Muscle layer of colon (tissue), 2 donors: Measurements from ENCODE around the gene NMRK1.

ENCODE experiments used
- H3K27ac ChIP-seq: one replicate; pipeline ENCODE4 v1.7.0; 2013; ENCODE audit warnings: low read depth, mild to moderate bottlenecking, low read length, moderate library complexity
- H3K27me3 ChIP-seq, 2 donors: one replicate each; pipeline ENCODE4 v1.7.0; 2013; ENCODE audit warnings: low read length in 2 of 2, mild to moderate bottlenecking in 2 of 2; ENCODE audit not compliant: insufficient read depth in 2 of 2, control insufficient read depth in 1 of 2
- H3K36me3 ChIP-seq: one replicate; pipeline ENCODE4 v1.7.0; 2013; ENCODE audit warnings: mild to moderate bottlenecking, low read length; ENCODE audit not compliant: insufficient read depth
- H3K4me1 ChIP-seq: one replicate; pipeline ENCODE4 v1.7.0; 2013; ENCODE audit warnings: mild to moderate bottlenecking, low read length; ENCODE audit not compliant: insufficient read depth
- H3K4me3 ChIP-seq, 2 donors: one replicate each; pipeline ENCODE4 v1.7.0; 2013; ENCODE audit warnings: low read length in 2 of 2, low read depth in 1 of 2, mild to moderate bottlenecking in 1 of 2, moderate library complexity in 1 of 2
- H3K9ac ChIP-seq: one replicate; pipeline ENCODE4 v1.7.0; 2013; ENCODE audit warnings: low read length
- H3K9me3 ChIP-seq: one replicate; pipeline ENCODE4 v1.7.0; 2013; ENCODE audit warnings: mild to moderate bottlenecking, low read length
- donor health status: abdominal sarcoma.
- donor health status: Adenocarcinoma of cecum.

The NMRK1 gene

GRCh38 chr9:75101004-75101588, 13.1 kb upstream of the NMRK1 start:
- Histone ChIP-seq H3K9me3 (no peaks in the 10 kb centered on the region), H3K9ac (no peak overlapping the region), H3K27me3 (no peaks in the 10 kb centered on the region), H3K4me1 (peaks cover 7% of the 10 kb centered on the region), H3K27ac (no peak overlapping the region), H3K4me3 (no peak overlapping the region), H3K36me3 (no peaks in the 10 kb centered on the region)

- Histone ChIP-seq H3K4me1 (peaks cover 7% of the 10 kb centered on the region), H3K27ac (no peak overlapping the region), H3K27me3 (no peaks in the 10 kb centered on the region), H3K36me3 (no peaks in the 10 kb centered on the region), H3K9ac (no peak overlapping the region), H3K4me3 (no peak overlapping the region), H3K9me3 (no peaks in the 10 kb centered on the region)
Observed at GRCh38 chr9:75096796-75097195, 8.8 kb upstream of the NMRK1 start.

DNA sequence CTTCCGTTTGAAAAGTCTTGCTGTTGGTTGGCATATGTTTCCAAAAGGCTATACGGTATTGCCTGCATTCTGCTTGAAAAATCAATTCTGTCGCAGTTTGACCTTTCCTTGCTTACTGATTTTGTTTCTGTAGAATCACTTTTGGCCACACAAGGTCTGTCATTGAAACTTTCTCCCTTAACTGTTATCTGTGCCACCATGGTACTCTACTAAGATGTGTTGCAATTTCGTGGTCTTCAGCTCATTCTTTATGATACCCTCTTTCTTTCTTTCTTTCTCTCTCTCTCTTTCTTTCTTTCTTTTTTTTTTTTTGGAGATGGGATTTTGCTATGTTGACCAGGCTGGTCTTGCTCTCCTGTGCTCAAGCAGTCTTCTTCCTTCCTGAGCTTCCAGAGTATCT, 4.8 kb upstream of the NMRK1 start:
- Histone ChIP-seq H3K27ac (no peak overlapping the region), H3K27me3 (no peaks in the 10 kb centered on the region), H3K9ac (no peak overlapping the region), H3K9me3 (no peaks in the 10 kb centered on the region), H3K4me1 (peaks cover 17% of the 10 kb centered on the region), H3K4me3 (no peak overlapping the region), H3K36me3 (no peaks in the 10 kb centered on the region)

DNA sequence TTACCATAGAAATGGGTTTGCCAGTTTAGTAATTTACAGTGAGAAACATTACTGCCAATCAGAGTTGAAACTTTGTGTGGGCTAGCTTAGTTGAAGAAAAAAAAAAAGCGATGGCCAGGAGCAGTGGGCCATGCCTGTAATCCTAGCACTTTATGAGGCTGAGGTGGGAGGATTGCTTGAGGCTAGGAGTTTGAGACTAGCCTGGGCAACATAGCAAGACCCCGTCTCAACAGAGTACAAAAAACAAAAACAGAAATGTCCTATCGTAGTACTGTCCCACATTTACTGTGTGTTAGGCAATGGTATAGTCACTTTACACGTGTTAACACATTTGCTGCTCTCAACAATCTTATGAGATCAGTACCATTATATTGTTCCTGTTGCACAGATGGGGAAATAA, 2.6 kb upstream of the NMRK1 start:
- H3K4me1 ChIP-seq = peaks cover 16% of the 10 kb centered on the region
- no peak overlapping the region for H3K9ac ChIP-seq
- no peak overlapping the region for H3K27ac ChIP-seq
- no peaks in the 10 kb centered on the region for H3K27me3 ChIP-seq
- no peak overlapping the region for H3K4me3 ChIP-seq
- H3K9me3 ChIP-seq = no peaks in the 10 kb centered on the region
- no peaks in the 10 kb centered on the region for H3K36me3 ChIP-seq

- no peaks in the 10 kb centered on the region for H3K27me3 ChIP-seq
- H3K9me3 ChIP-seq = no peaks in the 10 kb centered on the region
- H3K27ac ChIP-seq = peak overlapping the region; percentile 96
- H3K9ac ChIP-seq = no peak overlapping the region
- peaks cover 16% of the 10 kb centered on the region for H3K4me1 ChIP-seq
- no peaks in the 10 kb centered on the region for H3K36me3 ChIP-seq
- H3K4me3 ChIP-seq = peak overlapping the region in 1 of 2 donors; percentile 84
Observed at GRCh38 chr9:75089373-75089766, 1.4 kb upstream of the NMRK1 start.

GRCh38 chr9:75088646-75089372, 854 bp upstream of the NMRK1 start:
- Histone ChIP-seq H3K27ac (peak overlapping the region; percentile 96), H3K9ac (no peak overlapping the region), H3K27me3 (no peaks in the 10 kb centered on the region), H3K4me3 (peak overlapping the region; percentile 66 to 84), H3K36me3 (no peaks in the 10 kb centered on the region), H3K9me3 (no peaks in the 10 kb centered on the region), H3K4me1 (peaks cover 16% of the 10 kb centered on the region)

GRCh38 chr9:75087289-75087823, 599 bp downstream of the NMRK1 start:
- H3K4me1 ChIP-seq = peaks cover 16% of the 10 kb centered on the region
- peak overlapping the region; percentile 85 to 95 for H3K4me3 ChIP-seq
- H3K27ac ChIP-seq = peak overlapping the region; percentile 92

DNA sequence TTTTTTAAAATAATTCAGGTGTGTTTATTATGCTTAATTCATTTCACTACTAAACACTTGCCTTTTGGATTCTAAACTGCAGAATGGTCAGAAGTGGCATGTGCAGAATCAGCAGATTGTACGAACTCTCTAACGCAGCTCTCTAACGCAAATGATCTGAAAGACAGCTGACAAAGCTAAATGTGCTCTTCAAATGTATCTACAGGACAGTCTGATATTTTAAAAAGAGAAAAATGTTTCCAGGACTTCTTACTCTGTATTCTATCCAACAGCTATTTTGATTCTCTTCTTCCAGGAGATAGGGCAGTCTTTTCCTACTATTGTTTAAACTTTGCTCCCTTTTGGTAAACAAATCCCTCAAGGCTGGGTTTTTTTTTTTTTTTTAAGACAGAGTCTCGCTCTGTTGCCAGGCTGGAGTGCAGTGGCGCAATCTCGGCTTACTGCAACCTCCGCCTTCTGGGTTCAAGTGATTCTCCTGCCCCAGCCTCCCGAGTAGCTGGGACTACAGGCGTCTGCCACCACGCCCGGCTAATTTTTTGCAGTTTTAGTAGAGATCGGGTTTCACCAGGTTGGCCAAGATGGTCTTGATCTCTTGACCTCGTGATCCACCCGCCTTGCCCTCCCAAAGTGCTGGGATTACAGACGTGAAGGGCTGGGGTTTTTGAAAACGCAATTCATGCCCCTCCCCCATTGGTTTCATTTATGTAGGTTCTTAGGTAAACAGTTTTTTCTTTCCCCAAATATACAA, 1.2 kb downstream of the NMRK1 start:
- H3K27ac ChIP-seq = no peak overlapping the region
- H3K9me3 ChIP-seq = no peaks in the 10 kb centered on the region
- no peaks in the 10 kb centered on the region for H3K27me3 ChIP-seq
- no peaks in the 10 kb centered on the region for H3K36me3 ChIP-seq
- peaks cover 16% of the 10 kb centered on the region for H3K4me1 ChIP-seq
- H3K4me3 ChIP-seq = peak overlapping the region; percentile 85 to 95
- no peak overlapping the region for H3K9ac ChIP-seq

More at GRCh38 chr9:75087289-75087823, 599 bp downstream of the NMRK1 start:
- Histone ChIP-seq H3K36me3 (no peaks in the 10 kb centered on the region), H3K9me3 (no peaks in the 10 kb centered on the region), H3K9ac (peak overlapping the region; percentile 34), H3K27me3 (no peaks in the 10 kb centered on the region)

DNA sequence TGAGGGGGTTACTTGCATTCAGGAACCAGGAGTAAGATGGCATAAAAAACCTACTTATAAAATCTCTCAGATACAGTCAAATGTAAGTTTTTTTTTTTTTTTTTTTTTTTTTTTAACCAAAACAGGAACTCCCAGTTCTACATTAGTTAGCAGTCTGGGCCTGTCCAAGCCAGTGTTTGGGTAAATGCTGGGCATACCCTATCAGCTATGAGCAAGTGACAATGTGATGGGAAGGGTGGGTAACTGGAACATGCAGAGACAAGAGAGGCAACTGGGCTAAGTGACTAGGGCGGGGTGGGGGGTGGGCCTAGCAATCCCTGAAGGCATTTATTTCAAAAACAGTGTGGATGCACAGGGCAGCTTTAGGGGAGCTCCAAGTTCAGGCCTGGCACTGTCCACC, 2.3 kb downstream of the NMRK1 start:
- H3K4me1 ChIP-seq = peaks cover 16% of the 10 kb centered on the region
- no peaks in the 10 kb centered on the region for H3K27me3 ChIP-seq
- no peaks in the 10 kb centered on the region for H3K36me3 ChIP-seq
- no peak overlapping the region for H3K4me3 ChIP-seq
- no peak overlapping the region for H3K27ac ChIP-seq
- H3K9me3 ChIP-seq = no peaks in the 10 kb centered on the region
- no peak overlapping the region for H3K9ac ChIP-seq

GRCh38 chr9:75084081-75084672, 3.8 kb downstream of the NMRK1 start:
- Histone ChIP-seq H3K4me1 (peaks cover 6% of the 10 kb centered on the region), H3K27ac (no peak overlapping the region), H3K9ac (no peak overlapping the region), H3K4me3 (no peak overlapping the region), H3K27me3 (no peaks in the 10 kb centered on the region), H3K9me3 (no peaks in the 10 kb centered on the region), H3K36me3 (no peaks in the 10 kb centered on the region)
